Uterus (tissue), 4 donors: ENCODE results near the gene WDPCP. TPM values are rescaled to one million over a fixed set of nuclear protein-coding genes. Genes with fewer than 3 reads are reported as not detected.
"Not testable (repeated sequence)": the region's sequence is repeated elsewhere in the genome, so short reads cannot be mapped to it uniquely, and the experiment has no call there.

Experiments used
- DNase-seq, 2 donors: peaks; one replicate each; pipeline ENCODE4 v3.0.0-alpha.2; 2019 to 2020
- H3K27ac ChIP-seq, 2 donors: fragments of 200-600 bp; sonication (generic); 1 replicate in 1 of 2; 2 replicates in 1 of 2; pipeline ENCODE4 v1.5.1; 2016 to 2018
- H3K27me3 ChIP-seq, 2 donors: fragments of 200-600 bp; sonication (generic); one replicate each; pipeline ENCODE4 v1.5.1; 2018 to 2019; ENCODE audit warnings: control low read depth in 1 of 2
- H3K36me3 ChIP-seq, 2 donors: fragments of 200-600 bp; sonication (generic); one replicate each; pipeline ENCODE4 v1.5.1; 2019; ENCODE audit warnings: control low read depth in 1 of 2
- H3K4me1 ChIP-seq, 2 donors: fragments of 200-600 bp; sonication (generic); one replicate each; pipeline ENCODE4 v1.5.1; 2018 to 2019; ENCODE audit warnings: control low read depth in 1 of 2
- H3K4me3 ChIP-seq, 2 donors: fragments of 200-600 bp; sonication (generic); 1 replicate in 1 of 2; 2 replicates in 1 of 2; pipeline ENCODE4 v1.5.1; 2018 to 2019; ENCODE audit warnings: mild to moderate bottlenecking in 1 of 2
- H3K9me3 ChIP-seq, 2 donors: fragments of 200-600 bp; sonication (generic); one replicate each; pipeline ENCODE4 v1.5.1; 2019; ENCODE audit warnings: control low read depth in 1 of 2
- POLR2A ChIP-seq, 2 donors: fragments of 450-650 bp; IDR thresholded peaks; one replicate each; pipeline ENCODE4 v1.6.1; 2016; ENCODE audit warnings: antibody characterized with exemption in 2 of 2, mild to moderate bottlenecking in 1 of 2, moderate library complexity in 1 of 2
- intact Hi-C: fragments of 100-400 bp; cut with DNase I; formaldehyde crosslinking; loops from one replicate; pipeline ENCODE4 v1.15.1; 2023; ENCODE audit warnings: low total_unique reads
- total RNA-seq, 4 donors: library from RNA; depleted of rRNA in 3 of 4; stranded (reverse); fragments of >200 nt in 3 of 4; gene quantifications; one replicate each; pipeline versions ENCODE4 v1.1.0 to v1.2.4, GENCODE V29; 2014 to 2023
- TF ChIP-seq, protein P1 (sequence below), 4 experiments: fragments of 200-600 bp in 2 of 4; fragments of 450-650 bp in 2 of 4; sonication (generic) in 2 of 4; IDR thresholded peaks; one replicate each; pipeline ENCODE4 v1.5.1; 2016 to 2019; ENCODE audit warnings: antibody characterized with exemption in 4 of 4, mild to moderate bottlenecking in 2 of 4, moderate library complexity in 1 of 4
- donor health status: DM: yes; HTN: yes; CAD: no.

WDPCP gene
- total RNA-seq, 4 donors from 2014 or later, result 8.8 to 39.8 (median 29.7) TPM

DNA sequence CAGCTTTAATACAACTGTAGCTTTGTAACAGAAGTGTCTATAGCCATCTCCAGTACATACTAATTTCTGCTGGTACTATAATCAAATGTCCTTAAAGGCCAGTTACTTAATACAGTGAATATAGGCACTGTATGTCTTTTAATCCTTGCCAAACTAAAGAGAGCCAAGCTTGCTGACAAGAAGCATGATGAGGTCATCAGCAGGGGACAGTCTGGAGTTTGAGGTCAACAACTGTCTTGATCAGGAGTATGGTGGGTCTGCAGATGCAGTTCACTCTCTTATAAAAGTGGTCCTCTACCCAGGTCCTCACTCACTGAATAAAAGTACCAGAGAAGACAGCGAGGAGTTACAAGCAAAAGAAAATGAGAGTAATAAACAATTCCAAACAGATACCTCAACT, 219.1 kb downstream of the WDPCP start:
- intact Hi-C loops, result no loop called here
- TF ChIP-seq POLR2A (IDR thresholded peaks at IDR 0.05), result no peak
- TF ChIP-seq, protein P1, sequence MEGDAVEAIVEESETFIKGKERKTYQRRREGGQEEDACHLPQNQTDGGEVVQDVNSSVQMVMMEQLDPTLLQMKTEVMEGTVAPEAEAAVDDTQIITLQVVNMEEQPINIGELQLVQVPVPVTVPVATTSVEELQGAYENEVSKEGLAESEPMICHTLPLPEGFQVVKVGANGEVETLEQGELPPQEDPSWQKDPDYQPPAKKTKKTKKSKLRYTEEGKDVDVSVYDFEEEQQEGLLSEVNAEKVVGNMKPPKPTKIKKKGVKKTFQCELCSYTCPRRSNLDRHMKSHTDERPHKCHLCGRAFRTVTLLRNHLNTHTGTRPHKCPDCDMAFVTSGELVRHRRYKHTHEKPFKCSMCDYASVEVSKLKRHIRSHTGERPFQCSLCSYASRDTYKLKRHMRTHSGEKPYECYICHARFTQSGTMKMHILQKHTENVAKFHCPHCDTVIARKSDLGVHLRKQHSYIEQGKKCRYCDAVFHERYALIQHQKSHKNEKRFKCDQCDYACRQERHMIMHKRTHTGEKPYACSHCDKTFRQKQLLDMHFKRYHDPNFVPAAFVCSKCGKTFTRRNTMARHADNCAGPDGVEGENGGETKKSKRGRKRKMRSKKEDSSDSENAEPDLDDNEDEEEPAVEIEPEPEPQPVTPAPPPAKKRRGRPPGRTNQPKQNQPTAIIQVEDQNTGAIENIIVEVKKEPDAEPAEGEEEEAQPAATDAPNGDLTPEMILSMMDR (IDR thresholded peaks at IDR 0.05), result no peak
- no peaks in the 10 kb centered on the region for H3K36me3 ChIP-seq
- H3K27ac ChIP-seq, result no peak overlapping the region
- no peak for DNase-seq
- H3K27me3 ChIP-seq, result no peaks in the 10 kb centered on the region
- H3K4me1 ChIP-seq, result no peaks in the 10 kb centered on the region
- H3K4me3 ChIP-seq, result no peak overlapping the region
- H3K9me3 ChIP-seq, result no peaks in the 10 kb centered on the region

DNA sequence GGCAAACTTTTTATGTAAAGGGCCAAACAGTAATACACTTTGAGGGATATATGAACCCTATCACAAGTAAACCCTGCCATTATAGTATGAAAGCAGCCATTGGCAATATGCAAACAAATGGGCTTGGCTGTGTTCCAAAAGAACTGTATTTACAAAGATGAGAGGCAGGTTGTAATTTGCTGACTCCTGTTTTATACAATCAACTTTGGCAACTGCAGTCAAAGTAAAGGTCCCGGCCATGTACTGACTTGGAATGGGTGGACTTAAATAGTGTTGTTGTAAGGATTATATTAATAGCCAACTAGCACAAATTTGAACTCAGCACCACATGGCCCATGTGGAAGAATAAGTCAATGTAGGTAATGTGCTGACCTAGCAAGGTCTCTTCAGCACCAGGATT, 223.4 kb downstream of the WDPCP start:
- no peak for TF ChIP-seq POLR2A (IDR thresholded peaks at IDR 0.05)
- TF ChIP-seq, protein P1 (IDR thresholded peaks at IDR 0.05), result no peak
- intact Hi-C loops, result no loop called here
- Histone ChIP-seq H3K27me3 (no peaks in the 10 kb centered on the region), H3K9me3 (no peaks in the 10 kb centered on the region), H3K27ac (no peak overlapping the region), H3K4me1 (no peaks in the 10 kb centered on the region), H3K36me3 (no peaks in the 10 kb centered on the region), H3K4me3 (no peak overlapping the region)
- no peak for DNase-seq

DNA sequence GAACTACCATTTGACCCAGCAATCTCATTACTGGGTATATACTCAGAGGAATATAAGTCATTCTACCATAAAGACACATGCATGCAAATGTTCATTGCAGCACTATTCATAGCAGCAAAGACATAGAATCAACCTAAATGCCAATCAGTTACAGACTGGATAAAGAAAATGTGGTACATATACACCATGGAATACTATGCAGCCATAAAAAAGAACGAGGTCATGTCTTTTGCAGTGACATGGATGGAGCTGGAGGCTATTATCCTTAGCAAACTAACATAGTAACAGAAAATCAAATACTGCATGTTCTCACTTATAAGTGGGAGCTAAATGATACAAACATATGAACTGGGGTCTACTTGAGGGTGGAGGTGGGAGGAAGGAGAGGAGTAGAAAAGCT, 230.6 kb downstream of the WDPCP start:
- DNase-seq, H3K4me1 ChIP-seq, H3K36me3 ChIP-seq, H3K9me3 ChIP-seq, H3K27ac ChIP-seq, intact Hi-C loops, H3K4me3 ChIP-seq, H3K27me3 ChIP-seq: not testable (repeated sequence)

DNA sequence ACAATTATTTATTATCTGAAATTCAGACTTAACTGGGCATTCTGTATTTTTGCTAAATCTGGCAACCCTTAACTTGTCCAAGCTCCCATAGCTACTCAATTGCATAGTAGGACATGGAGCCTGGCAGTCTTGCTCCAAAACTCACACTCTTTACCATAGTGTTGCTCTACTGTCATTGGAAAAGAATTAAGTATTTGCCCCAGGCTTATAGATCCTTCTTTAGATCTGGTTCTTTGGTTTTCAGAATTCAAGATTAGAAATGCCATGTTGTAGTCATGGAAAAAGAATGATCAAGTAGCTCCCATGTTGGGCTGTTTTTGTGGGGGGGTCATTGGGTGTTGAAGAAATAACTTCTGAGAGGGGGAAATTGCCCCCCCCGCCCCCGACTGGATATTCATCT, 240.9 kb downstream of the WDPCP start:
- no peak for DNase-seq
- Histone ChIP-seq H3K4me3 (no peak overlapping the region), H3K4me1 (no peaks in the 10 kb centered on the region), H3K27me3 (no peaks in the 10 kb centered on the region), H3K27ac (no peak overlapping the region), H3K36me3 (no peaks in the 10 kb centered on the region), H3K9me3 (peaks cover 0 to 8% of the 10 kb centered on the region in 2 donors)
- TF ChIP-seq, protein P1 (IDR thresholded peaks at IDR 0.05), result no peak
- TF ChIP-seq POLR2A (IDR thresholded peaks at IDR 0.05), result no peak
- intact Hi-C loops, result no loop called here

DNA sequence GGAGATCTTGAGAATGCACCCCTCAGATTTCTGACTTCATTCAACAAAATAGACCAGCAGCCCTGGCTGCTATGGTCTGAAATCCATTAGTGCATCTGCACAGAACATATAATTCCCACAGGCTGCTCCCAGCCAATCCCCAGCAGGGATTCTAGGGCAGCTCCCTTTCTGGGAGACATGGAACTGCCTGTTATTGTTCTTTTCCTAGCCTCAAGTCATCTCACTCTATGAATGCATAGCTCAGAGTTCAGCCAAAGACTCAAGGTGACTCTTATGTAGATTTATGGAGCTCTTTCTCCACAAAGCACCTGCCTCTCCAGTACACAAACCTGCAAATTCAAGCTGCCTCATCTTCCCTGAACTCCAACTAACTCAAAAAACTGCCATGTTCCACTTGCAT, 241.9 kb downstream of the WDPCP start:
- DNase-seq, result no peak
- Histone ChIP-seq H3K9me3 (peaks cover 0 to 8% of the 10 kb centered on the region in 2 donors), H3K4me1 (no peaks in the 10 kb centered on the region), H3K27me3 (no peaks in the 10 kb centered on the region), H3K36me3 (no peaks in the 10 kb centered on the region), H3K27ac (no peak overlapping the region), H3K4me3 (no peak overlapping the region)
- intact Hi-C loops, result no loop called here
- TF ChIP-seq POLR2A (IDR thresholded peaks at IDR 0.05), result no peak
- TF ChIP-seq, protein P1 (IDR thresholded peaks at IDR 0.05), result no peak

DNA sequence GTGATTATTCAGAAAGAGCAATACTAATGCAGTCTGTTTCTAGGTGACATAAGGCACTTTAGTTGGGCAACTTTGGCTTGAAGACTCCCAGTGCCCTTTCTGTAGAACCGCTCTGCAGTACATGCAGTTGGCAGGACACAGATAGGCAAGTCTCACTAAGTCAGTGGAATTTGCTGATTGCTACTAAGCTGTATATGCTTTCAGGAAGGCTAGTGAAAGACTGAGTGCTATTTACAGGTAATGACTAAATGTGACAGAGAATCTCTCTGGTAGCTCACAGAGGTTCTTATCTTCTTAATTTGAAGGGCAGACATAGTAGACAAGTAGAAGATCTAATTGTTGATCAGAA, 243.0 kb downstream of the WDPCP start:
- H3K36me3 ChIP-seq, result no peaks in the 10 kb centered on the region
- H3K27ac ChIP-seq, result no peak overlapping the region
- no peaks in the 10 kb centered on the region for H3K27me3 ChIP-seq
- H3K4me1 ChIP-seq, result no peaks in the 10 kb centered on the region
- intact Hi-C loops, result no loop called here
- no peak overlapping the region for H3K4me3 ChIP-seq
- no peak for TF ChIP-seq POLR2A (IDR thresholded peaks at IDR 0.05)
- TF ChIP-seq, protein P1 (IDR thresholded peaks at IDR 0.05), result no peak
- no peak for DNase-seq
- H3K9me3 ChIP-seq, result peaks cover 0 to 8% of the 10 kb centered on the region in 2 donors
